Mesodermal cell (in vitro differentiated cells): ENCODE data around the gene GSDME.

ENCODE experiments used
- H3K27ac ChIP-seq: 2 replicates; pipeline ENCODE4 v1.7.0; 2013; ENCODE audit warnings: mild to moderate bottlenecking, low read depth, low read length, moderate library complexity; ENCODE audit not compliant: severe bottlenecking
- H3K36me3 ChIP-seq: 2 replicates; pipeline ENCODE4 v1.7.1; 2013; ENCODE audit warnings: mild to moderate bottlenecking, low read length, moderate library complexity; ENCODE audit not compliant: control insufficient read depth, insufficient read depth
- H3K4me1 ChIP-seq: one replicate; pipeline ENCODE4 v1.7.1; 2013; ENCODE audit warnings: mild to moderate bottlenecking, low read length; ENCODE audit not compliant: insufficient read depth, control insufficient read depth, poor library complexity, severe bottlenecking
- H3K4me3 ChIP-seq: 2 replicates; pipeline ENCODE4 v1.7.0; 2013; ENCODE audit warnings: low read length, control low read depth, mild to moderate bottlenecking; ENCODE audit not compliant: insufficient read depth, poor library complexity, severe bottlenecking; ENCODE audit errors: extremely low read depth
- H3K9me3 ChIP-seq: 2 replicates; pipeline ENCODE4 v1.7.1; 2013; ENCODE audit warnings: mild to moderate bottlenecking, low read length, moderate library complexity; ENCODE audit not compliant: control insufficient read depth
- WGBS, 2 experiments: methylation state at CpG; one replicate each; pipeline ENCODE4 v1.1.5; 2013; ENCODE audit warnings: missing lambda C conversion rate in 2 of 2; ENCODE audit not compliant: insufficient coverage in 2 of 2; 5-methylcytosine and 5-hydroxymethylcytosine counted together

Gene GSDME

DNA sequence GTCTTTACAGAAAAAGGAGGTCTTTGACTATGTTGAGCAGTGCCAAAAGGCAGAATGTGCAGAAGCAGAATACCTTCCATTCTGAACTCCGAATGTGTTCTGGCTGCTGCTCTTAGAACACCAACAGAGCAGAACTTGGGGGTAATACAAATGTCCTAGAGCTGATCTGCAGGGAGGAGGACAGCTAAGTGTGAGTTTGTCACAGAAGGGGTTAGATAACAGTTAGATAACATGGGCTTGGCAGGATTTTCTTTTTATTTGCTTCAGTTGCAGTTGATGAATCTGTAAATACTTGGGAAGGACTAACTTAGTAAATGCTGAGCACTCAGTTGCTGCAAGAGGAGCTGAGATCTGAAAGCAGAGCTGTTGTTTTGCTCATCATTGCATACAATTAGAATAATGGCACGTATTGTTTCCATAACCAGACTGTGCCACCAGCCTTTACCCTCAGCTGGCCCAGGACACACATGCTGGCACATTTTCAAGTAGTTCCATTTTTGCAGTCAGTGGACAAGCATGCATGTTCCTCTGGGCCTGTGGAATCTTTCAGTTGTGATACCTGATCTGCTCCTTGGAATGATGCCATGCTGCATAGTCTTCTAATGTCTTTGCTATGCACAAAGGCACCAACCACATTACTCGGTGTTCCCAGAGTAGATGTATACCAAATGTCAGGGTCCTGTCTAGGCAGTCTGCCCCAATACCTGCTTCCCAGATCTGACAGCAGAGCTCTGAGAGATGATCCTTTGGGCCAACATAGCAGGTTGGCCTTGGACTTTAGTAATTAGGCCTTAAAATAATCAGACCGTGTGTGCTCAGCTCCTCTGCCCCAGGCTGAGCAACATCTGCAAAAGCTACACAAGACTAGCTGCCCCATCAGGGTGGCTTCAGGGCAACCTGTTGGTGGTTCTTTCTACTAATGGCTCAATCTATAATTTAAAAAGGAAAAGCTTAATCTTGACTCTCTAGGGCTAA is 55.7 kb downstream of the GSDME start:
- H3K27ac ChIP-seq, result no peak overlapping the region
- WGBS, 2 experiments, result 92 to 93% methylated on average over 3 to 4 of the region's 4 CpGs

DNA sequence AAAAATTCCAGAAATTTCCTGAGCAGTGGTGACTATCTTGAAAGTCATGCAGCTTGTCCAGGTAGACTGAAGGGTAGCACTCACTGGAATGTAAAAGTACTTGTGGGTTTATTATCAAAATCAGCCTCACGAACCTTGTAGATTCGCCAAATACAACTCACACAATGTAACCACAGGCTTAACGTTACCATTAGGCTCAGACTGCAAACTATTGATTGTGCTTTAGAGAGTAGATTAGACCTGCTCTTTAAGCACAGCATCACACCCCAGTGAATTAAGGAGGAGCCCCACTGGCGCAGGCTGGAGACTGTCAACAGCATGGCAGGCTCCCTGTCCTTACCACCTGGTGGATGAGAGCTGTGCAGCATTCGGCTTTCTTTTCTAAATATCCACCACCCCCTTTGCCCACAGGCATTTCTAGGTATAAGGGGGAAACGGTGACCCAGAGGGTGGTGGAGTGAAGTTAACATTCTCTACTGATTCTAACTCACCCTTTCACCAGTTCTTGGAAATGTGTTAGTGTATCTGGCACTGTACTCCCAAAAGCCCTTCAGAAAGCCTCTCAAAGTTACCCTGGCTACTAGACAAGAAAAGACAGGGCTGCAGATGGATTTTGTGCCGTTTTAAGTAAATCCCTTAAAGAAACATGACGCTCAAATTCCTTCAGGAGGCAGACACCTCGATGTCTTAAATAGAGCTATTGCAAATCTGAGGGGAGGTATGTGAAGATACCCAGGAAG is 56.6 kb downstream of the GSDME start:
- WGBS, 2 experiments, result 85 to 97% methylated on average over 3 of the region's 9 CpGs
- Histone ChIP-seq H3K9me3 (no peaks in the 10 kb centered on the region), H3K36me3 (peaks cover 10% of the 10 kb centered on the region), H3K4me1 (no peaks in the 10 kb centered on the region), H3K27ac (no peak overlapping the region), H3K4me3 (no peak overlapping the region)

More for the DNA sequence above, 55.7 kb downstream of the GSDME start:
- H3K9me3 ChIP-seq, result no peaks in the 10 kb centered on the region
- no peaks in the 10 kb centered on the region for H3K4me1 ChIP-seq
- H3K4me3 ChIP-seq, result no peak overlapping the region
- H3K36me3 ChIP-seq, result peaks cover 12% of the 10 kb centered on the region

DNA sequence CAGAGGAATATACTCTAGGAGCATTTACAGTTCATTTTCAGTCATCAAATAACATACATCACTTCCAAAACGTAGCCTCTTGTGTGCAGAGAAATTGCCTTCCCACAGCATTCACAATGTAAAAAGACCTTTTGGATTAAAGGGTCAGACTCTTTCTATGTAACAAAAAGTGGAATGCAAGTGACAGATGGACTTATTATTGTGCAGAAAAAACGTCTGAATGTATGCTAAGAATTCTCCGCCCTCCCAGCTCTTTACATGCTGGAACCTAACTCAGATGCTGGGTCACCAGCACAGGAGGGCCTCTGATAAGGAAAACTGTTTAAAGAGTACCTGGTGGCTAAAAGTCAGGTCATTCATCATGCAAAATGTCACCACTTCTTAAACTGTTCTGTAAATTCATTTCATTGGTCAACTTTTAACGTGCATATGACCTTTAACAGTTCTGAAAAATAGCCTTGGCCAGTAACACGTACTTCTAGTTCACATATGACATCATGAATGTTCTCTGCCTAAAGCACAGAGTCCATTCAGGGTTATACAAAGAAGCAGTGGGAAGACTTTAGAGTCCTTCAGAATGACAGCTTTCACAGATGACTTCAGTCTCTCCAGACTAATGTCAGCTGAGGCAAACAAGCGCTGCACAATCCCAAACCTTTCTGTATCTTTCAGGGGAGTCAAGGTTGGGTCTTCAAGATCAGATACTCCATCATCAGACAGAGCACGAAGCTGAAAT is 58.6 kb downstream of the GSDME start:
- Histone ChIP-seq H3K9me3 (no peaks in the 10 kb centered on the region), H3K4me1 (no peaks in the 10 kb centered on the region), H3K27ac (no peak overlapping the region), H3K36me3 (peaks cover 3% of the 10 kb centered on the region), H3K4me3 (no peak overlapping the region)
- WGBS, 2 experiments, result 90 to 98% methylated on average over 3 to 6 of the region's 7 CpGs

DNA sequence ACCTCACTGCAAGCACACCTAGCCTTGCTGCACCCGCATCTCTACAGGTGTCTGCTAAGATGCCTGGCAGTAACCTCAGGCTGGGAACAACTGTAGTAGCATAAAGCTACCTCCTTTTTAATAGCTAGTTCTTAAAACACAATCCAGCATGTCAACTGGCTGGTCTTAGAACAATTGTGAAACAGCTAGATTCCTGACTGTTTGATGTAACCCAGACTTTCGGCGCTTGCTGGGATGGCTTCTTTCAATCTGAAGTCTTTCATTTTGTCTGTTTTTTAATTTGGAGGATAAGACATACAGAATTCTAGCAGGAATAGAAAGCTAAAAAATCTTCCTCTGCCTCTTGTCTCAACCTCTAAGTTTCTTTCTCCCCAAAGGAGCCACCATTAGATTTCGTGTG is 59.8 kb downstream of the GSDME start:
- Histone ChIP-seq H3K4me3 (no peak overlapping the region), H3K36me3 (no peaks in the 10 kb centered on the region), H3K4me1 (no peaks in the 10 kb centered on the region), H3K9me3 (no peaks in the 10 kb centered on the region), H3K27ac (no peak overlapping the region)
- 93 to 100% methylated on average over 1 to 3 of the region's 4 CpGs for WGBS, 2 experiments

DNA sequence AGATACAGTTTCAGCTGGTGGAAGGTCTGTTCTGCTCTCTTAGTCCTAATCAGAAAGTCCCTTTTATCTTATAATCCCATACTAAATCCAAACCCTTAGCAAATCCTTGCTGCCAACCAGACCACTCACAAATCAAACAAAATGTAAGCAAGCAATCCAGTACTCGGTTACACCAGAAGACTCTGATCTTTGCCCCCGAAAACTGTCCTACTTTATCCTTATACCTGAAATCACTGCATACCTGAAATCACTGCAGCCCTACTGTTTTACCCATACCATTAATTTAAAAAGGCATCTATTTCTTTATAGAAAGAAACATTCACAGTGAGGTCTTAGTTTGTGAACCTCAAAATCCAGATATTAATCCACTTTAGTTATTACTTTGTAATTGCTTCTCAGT is 64.7 kb downstream of the GSDME start:
- 100% methylated on average over 1 of the region's 2 CpGs for WGBS, 2 experiments
- Histone ChIP-seq H3K4me1 (no peaks in the 10 kb centered on the region), H3K36me3 (no peaks in the 10 kb centered on the region), H3K4me3 (no peak overlapping the region), H3K27ac (no peak overlapping the region), H3K9me3 (no peaks in the 10 kb centered on the region)

DNA sequence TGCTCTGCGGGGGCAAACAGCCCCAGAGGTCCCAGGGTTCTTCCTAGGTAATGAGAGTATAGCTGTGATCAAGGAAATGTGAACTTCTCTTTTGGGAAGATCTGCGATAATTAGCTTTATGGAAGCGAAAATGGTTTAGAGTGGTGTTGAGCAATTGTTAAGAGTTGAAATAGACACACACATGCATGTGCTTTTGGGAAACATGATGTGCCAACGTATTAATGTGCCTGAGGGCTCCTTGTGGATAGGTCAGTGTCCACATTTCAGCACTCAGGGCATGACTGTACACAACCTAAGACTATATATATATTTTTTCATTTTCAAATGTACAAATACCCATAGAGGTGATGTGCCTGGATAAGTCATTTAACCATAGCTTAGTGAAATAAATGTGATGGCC is 67.0 kb downstream of the GSDME start:
- 97% methylated on average over 4 of the region's 4 CpGs for WGBS, 2 experiments
- no peak overlapping the region for H3K27ac ChIP-seq
- no peaks in the 10 kb centered on the region for H3K4me1 ChIP-seq
- H3K36me3 ChIP-seq, result no peaks in the 10 kb centered on the region
- no peaks in the 10 kb centered on the region for H3K9me3 ChIP-seq
- H3K4me3 ChIP-seq, result no peak overlapping the region

DNA sequence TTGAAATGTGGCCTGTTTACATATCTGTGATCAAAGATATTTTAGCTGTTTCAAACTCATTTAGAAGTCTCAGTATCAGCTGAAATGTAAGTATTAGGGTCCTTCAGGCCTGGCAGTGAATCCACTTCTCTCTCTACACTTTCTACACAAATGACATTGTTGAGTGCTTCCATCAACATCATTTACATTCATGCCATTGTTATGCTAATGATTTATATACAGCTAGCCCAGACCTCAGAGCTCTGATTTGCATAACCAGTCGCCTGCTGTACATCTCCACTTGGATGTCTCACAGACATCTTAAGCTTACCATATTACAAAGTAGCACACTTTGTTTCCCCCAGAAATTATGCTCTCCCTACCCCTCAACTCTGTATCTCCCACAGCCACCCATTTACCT is 71.6 kb downstream of the GSDME start:
- Histone ChIP-seq H3K9me3 (no peaks in the 10 kb centered on the region), H3K4me1 (no peaks in the 10 kb centered on the region), H3K27ac (no peak overlapping the region), H3K36me3 (no peaks in the 10 kb centered on the region), H3K4me3 (no peak overlapping the region)
- 83 to 92% methylated on average over 1 of the region's 1 CpG for WGBS, 2 experiments

DNA sequence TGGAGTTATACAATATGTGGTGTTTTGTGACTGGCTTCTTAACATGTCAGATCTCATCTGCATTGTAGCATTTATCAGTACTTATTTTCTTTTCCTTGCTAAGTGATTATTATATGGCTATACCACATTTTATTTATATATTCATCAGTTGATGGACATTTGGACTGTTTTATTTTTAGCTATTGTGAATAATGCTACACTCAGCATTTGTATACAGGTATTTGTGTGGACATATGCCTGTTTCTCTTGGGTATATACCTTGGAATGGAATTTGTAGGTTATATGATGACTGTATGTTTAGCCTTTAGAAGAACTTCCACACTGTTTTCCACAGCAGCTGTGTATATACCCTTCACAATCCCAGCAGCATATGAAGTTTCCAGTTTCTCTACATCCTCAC is 86.5 kb downstream of the GSDME start:
- H3K4me1 ChIP-seq, result peaks cover 10% of the 10 kb centered on the region
- no peak overlapping the region for H3K4me3 ChIP-seq
- no peak overlapping the region for H3K27ac ChIP-seq
- no peaks in the 10 kb centered on the region for H3K36me3 ChIP-seq
- no peaks in the 10 kb centered on the region for H3K9me3 ChIP-seq

DNA sequence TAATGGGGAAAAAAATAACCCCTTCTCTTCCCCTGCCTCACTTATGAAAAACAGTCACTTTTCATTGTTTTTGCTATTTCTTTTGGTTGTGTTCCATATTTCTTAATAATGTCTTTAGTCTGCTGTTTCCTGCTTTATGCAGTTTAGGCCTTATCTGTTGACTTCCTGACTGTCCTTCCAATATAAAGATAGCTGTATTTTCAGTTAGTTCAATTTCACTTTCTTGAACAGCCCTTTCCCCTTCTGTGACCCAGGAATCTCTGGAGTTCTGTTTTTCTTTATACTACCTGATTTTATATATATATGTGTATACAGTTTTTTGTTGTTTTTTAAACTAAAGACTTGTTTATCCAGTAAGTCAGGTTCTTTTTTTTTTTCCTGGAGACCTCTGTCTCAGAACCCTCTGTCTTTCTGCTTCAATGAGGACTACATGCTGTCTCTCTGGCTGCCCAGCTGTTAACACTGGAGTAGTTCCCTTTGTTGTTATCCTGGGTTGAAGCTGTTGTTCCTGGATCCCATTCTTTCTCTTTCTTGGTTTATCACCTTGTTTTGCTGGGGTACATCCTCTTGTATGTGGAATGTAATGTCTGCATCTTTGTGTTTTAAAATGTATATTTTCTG is 87.2 kb downstream of the GSDME start:
- no peaks in the 10 kb centered on the region for H3K36me3 ChIP-seq
- no peaks in the 10 kb centered on the region for H3K9me3 ChIP-seq
- H3K27ac ChIP-seq, result no peak overlapping the region
- no peak overlapping the region for H3K4me3 ChIP-seq
- peaks cover 10% of the 10 kb centered on the region for H3K4me1 ChIP-seq

DNA sequence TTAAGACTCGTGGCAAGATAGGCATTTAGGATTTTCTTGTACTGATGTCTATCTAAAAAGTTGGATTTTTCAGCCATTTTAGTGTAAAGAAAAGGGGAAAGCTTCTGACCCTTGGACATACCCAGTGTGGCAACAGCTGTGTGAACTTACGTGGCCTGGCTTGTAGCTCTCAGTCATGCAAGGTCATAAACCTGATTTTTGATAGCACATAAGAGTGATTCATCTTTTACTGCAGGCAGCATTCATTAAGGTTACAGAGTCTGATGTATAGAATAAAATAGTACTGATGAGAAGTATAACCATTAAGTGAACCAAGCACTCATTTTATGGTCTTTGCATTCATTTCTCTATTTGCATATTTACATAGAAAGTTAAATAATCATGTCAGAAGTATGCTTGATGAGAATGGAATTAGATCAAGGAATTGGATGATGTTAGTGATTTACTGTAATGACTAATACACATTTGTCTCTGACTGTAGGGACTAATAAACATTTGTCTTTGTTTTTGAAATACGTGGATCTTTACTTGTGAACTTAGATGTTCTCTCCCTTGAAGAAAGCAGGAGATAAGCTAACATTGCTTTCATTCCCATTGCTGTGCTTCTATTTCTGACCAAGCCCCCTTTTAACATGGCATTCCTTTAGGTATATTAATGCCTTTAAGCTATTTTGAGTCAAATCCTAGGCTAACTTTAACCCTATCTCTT is 88.2 kb downstream of the GSDME start:
- peaks cover 10% of the 10 kb centered on the region for H3K4me1 ChIP-seq
- no peaks in the 10 kb centered on the region for H3K36me3 ChIP-seq
- no peak overlapping the region for H3K4me3 ChIP-seq
- 89 to 92% methylated on average over 1 to 3 of the region's 3 CpGs for WGBS, 2 experiments
- H3K27ac ChIP-seq, result no peak overlapping the region
- H3K9me3 ChIP-seq, result no peaks in the 10 kb centered on the region
